Stimulated activated CD4-positive, alpha-beta T cell treated with anti-CD3 and anti-CD28 coated beads, Interleukin-2, amount 100 ng/mL, for 4 hours (primary cell): ENCODE data around the gene ARID3A.
"Not testable (repeated sequence)": the region's sequence is repeated elsewhere in the genome, so short reads cannot be mapped to it uniquely, and the experiment has no call there.

Source experiments
- DNase-seq: peaks from one replicate; pipeline ENCODE4 v3.0.0-alpha.2; 2020; ENCODE audit warnings: low read depth

ARID3A gene

DNA sequence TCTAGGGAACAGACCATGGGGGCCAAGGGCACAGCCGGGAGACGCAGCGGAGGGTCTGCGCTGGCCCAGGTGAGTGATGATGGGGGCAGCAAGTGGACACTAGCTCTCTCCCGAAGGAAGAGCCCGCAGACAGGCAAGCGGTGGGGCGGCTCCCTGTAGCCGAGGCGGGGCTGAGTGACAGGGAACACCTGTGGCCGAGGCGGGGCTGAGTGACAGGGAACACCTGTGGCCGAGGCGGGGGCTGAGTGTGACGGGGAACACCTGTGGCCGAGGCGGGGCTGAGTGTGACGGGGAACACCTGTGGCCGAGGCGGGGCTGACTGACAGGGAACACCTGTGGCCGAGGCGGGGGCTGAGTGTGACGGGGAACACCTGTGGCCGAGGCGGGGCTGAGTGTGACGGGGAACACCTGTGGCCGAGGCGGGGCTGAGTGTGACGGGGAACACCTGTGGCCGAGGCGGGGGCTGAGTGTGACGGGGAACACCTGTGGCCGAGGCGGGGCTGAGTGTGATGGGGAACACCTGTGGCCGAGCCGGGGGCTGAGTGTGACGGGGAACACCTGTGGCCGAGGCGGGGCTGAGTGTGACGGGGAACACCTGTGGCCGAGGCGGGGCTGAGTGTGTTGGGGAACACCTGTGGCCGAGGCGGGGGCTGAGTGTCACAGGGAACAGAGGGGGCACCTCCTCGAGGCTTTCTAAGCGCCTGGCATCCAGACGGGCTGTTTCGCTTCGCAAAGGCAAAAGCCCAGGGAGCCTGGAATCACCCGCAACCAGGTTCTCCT is 34.2 kb upstream of the ARID3A start:
- DNase-seq, result not testable (repeated sequence)

GRCh38 chr19:892243-892893 is 33.5 kb upstream of the ARID3A start:
- DNase-seq, result no peak

- peak; percentile 87 for DNase-seq
These were observed 32.7 kb upstream of the ARID3A start, which contains the start of the genes MED16 and RNU6-9 for GRCh38 chr19:892894-893689. Gene MED16, minus strand, starts transcription at chr19:893187. Its CDS starts 2,056 bp downstream, at chr19:891131. Gene RNU6-9, plus strand, starts transcription at chr19:893484.

DNA sequence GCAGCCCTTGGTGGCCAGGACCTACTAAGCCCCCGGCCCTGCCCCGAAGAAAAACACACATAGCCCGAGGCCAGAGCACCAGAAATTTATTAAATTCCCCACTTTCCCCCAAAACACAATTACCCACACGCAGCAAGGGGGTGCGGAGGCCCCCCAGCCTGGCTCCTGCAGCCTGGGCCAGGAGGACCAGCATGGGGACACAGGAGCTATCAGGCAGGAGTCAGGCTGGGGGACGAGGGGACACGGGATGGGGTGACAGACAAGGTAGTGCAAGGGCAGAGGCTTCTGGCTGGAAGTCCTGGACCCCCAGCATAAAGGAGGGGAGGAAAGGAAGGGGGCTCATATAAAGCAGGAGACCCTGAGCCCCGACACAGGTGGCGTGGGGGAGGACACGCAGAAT is 29.4 kb upstream of the ARID3A start:
- no peak for DNase-seq

DNA sequence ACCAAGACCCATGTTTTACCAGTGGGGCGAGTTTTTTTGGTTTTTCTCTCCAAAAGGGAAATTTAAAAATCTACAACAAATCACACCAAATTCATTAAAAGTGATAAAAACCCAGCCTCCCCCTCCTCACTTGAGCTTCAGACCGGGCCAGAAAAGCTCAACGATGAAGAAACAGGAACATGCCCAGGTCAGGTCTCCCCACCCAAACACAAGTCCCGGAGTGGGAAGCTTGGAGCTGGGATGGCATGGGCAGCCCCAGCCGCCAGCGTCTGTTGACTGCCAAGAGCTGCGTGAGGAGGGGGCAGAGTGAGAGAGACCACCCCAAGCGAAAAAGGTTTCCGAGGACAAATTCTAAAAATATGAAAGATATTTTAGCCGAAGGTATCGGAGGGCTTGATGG is 28.8 kb upstream of the ARID3A start:
- DNase-seq, result no peak

DNA sequence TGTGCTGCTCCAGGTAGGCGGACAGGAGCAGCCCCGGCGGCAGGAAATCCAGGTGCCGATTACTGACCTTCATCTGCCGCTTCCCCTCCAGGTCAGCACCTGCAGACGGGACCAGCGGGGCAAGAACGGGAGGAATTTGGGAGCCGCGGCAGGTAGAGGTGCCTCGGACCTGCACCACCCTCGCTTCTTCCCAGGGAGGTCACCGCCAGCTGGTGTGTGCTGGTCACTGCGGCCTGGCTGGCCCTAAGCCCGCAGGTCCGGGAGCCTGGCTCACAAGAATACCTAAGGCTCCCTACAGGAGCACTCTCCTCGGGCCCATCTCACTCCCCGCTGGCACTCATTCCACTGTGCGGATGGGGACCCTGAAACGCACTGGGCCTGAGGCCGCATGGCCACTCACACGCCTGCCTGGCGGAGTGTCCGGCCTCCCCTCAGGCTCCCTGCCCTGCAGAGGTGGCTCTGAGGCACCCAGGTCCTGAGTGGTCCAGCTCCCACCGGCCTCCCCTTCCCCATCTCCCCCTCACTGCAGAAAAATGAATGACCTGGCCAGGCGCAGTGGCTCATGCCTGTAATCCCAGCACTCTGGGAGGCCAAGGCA is 28.3 kb upstream of the ARID3A start:
- DNase-seq, result no peak

- no peak for DNase-seq
These were observed 27.2 kb upstream of the ARID3A start for GRCh38 chr19:898663-899062.

- no peak for DNase-seq
These were observed 26.3 kb upstream of the ARID3A start for GRCh38 chr19:899336-900042.

GRCh38 chr19:900043-900301 is 25.9 kb upstream of the ARID3A start:
- DNase-seq, result no peak

GRCh38 chr19:900302-901111 is 25.3 kb upstream of the ARID3A start:
- no peak for DNase-seq

GRCh38 chr19:901216-902092 is 24.4 kb upstream of the ARID3A start:
- DNase-seq, result no peak

DNA sequence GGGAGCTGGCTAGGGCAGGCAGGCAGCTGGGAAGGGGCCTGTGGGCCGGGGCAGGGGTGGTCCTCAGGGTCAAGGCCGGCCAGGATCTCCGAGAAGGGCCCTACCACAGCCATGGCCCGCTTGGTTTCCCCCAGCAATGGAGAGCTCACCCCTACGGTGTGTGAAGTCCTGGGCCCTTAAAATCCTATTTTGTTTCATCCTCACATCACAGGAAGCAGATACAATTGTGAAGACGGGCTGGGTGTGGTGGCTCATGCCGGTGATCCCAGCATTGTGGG is 23.8 kb upstream of the ARID3A start:
- no peak for DNase-seq

DNA sequence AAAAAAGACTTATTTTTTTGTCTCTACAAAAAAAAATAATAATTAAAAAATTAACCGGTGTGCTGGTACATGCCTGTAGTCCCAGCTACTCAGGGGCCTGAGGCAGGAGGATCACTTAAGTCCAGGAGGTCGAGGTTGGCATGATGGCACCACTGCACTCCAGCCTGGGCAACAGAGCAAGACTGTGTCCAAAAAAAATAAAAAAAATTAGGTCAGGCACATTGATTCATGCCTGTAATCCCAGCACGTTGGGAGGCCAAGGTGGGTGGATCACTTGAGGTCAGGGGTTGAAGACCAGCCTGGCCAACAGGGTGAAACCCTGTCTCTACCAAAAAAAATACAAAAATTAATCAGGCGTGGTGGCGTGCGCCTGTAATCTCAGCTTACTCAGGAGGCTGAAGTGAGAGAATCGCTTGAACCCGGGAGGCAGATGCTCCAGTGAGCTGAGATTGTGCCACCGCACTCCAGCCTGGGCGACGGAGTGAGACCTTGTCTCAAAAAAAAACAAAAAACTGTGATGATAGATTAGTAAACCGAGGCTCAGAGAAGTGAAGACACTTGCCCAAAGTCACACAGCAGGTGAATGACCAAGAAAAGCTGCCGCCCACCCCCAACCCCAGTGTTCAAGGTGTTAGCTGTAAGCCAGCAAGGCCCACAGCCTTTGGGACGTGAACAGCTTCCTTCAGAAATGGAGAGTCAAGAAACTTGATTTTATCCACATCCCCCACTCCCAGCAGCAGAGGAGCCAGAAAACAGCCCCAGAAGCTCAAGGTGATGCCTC is 23.2 kb upstream of the ARID3A start:
- DNase-seq, result no peak

GRCh38 chr19:903266-903797 is 22.5 kb upstream of the ARID3A start:
- DNase-seq, result no peak

DNA sequence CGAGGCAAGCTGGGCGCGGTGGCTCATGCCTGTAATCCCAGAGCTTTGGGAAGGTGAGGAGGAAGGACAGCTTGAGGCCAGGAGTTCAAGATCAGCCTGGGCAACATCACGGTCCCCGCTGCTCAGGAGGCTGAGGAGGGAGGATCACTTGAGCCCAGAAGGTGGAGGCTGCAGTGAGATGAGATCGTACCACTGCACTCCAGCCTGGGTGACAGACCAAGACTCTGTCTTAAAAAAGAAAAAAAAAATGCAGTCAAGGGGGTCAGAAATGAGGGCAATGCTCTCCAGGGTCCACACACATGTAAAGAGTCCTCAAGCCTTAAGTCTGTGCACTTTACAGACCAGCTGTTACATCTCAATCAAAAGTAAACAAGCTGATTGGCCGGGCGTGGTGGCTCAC is 21.3 kb upstream of the ARID3A start:
- no peak for DNase-seq

- no peak for DNase-seq
These were observed 19.4 kb upstream of the ARID3A start for GRCh38 chr19:906480-906879.

DNA sequence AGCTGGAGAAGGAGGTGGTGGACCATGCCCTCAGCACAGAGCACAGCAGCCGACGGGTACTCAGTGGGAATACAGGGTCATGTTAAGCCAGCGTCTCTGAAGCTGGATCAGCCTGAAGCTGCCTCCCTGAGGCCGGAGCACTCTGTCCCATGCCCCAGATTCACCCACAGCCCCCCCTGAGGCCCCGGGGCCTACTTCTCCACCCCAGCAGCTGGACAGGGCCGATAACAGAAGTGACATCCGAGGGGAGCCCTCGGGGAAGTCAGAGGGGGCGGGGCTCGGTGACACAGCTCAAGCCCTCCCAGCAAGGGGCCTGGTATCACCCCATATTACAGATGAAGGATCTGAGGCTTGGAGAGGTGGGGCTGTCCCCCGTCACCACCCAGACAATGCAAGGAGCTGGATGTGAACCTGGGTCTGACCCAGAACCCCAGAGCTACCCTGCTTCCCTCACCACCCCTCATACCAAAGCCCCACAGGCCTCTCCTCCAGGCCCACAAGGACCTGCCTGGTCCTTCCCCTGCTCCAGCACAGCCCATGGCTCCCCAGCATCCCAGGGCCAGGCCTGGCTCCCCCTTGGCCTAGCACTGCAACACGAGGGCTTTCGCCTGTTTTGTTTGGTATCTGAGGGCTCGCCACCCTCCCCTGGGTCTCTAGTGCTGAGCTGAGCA is 18.5 kb upstream of the ARID3A start:
- no peak for DNase-seq

DNA sequence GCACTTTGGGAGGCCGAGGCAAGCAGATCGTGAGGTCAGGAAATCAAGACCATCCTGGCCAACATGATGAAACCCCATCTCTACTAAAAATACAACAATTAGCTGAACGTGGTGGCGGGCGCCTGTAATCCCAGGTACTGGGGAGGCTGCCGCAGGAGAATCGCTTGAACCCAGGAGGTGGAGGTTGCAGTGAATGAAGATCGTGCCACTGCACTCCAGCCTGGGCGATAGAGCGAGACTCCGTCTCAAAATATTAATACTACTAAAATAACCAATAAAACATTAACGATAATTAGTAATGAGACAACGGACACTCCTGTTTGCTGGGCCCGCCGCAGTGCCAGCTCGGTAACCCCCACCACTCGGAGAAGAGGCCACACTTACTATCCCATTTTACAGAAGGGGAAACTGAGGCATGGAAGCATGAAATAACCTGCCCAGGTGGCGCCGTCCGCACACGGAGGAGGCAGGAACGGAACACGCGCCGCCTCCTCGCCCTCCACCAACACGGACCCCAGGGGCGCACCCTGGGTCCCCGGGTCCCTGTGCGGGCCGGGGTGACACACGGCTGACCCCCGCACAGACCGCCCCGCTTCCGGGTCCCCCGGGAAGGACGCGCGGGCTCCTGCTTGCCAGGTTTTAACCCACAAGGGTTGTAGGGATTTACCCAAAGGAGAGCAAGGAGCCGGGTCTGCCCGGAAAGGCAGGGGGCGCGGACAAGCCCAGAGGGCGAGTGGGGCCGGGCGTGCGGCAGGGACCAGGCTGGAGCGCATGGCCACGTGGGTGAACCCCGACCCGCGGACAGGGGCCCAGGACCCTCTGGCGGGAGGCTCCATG is 14.4 kb upstream of the ARID3A start:
- no peak for DNase-seq
